Measurements from ENCODE around the gene EDRF1. TPM values are rescaled to one million over a fixed set of nuclear protein-coding genes. Genes with fewer than 3 reads are reported as not detected.

Gene EDRF1
- total RNA-seq (2014; rRNA removed; shearing (Covaris generic)), result 13.2 and 16.4 TPM in 2 replicates
- 10.2 and 11.4 TPM in 2 replicates for polyA plus RNA-seq (2016; fragmentation: Nextera tagmentation; extraction: Ambion mirVana)

DNA sequence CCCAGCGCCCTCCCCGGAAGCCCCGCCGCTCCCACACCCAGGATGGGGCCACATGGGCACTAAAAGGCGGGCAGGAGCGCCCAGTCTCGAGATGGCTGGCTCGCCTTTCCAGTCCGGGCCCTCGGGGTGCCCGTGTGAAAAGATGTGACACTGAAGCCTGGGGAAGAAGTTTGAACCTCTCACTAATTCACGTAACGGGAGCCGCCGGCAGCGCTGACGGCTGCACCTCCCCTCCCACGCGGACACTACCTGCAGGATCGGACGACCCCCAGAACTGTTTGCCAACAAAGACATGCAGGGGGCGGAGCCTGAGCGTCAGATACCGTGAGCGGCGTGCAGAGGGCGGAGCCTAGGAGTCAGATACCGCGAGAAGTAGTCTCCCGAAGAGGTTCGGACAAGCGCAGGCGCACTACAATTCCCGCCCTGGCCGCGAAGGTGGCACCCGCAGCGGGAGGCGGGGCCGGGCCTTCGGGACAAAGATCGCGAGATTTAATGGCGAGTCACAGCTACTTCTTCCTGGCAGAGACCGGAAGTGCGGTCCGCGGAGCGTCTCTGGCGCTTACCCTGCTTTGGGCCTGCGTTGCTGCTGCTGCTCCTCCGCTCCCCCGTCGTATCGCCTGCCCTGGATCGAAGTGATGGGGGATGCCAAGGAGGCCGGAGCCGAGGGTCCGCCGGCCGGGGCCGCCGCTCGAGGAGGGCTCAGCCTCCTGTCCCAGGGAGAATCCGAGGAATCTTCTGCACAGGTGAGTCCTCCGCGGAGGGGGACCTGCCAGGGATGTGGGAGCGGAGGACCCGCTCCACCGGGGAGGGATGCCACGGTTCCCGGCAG is at the start of gene EDRF1:
Gene EDRF1, plus strand, starts transcription at position 537 of the 829 bp plus-strand sequence. Its CDS starts 99 bp downstream, at position 636.
- H4K20me1 ChIP-seq (ENCODE audit: insufficient read depth), result no peaks in the 10 kb centered on the region
- H3K79me2 ChIP-seq (ENCODE audit: insufficient read depth), result peaks cover 42% of the 10 kb centered on the region
- peaks cover 16% of the 10 kb centered on the region for H3K4me1 ChIP-seq (ENCODE audit: insufficient read depth)
- H3K9me2 ChIP-seq (ENCODE audit: insufficient read depth), result no peaks in the 10 kb centered on the region
- DNase-seq, result peak; percentile 100
- peak within 1 kb of the TSS; percentile 87 for H3K27ac ChIP-seq
- 1% methylated on average over 64 to 72 of the region's 72 CpGs for WGBS, 2 experiments (ENCODE audit: low coverage in 1 of 2, low lambda C conversion rate in 2 of 2, missing lambda C conversion rate in 2 of 2)
- H2AFZ ChIP-seq, result peak within 1 kb of the TSS; percentile 95
- peaks cover 25% of the 10 kb centered on the region for H3K36me3 ChIP-seq (ENCODE audit: low read depth)
- no peak for TF ChIP-seq EZH2phosphoT487 (IDR thresholded peaks at IDR 0.05; ENCODE audit: insufficient read depth, low read depth)
- no peak for TF ChIP-seq EZH2 (IDR thresholded peaks at IDR 0.05; ENCODE audit: insufficient read depth, poor library complexity, severe bottlenecking)
- H3K9me3 ChIP-seq (ENCODE audit: low read depth), result no peaks in the 10 kb centered on the region
- no peaks in the 10 kb centered on the region for H3K27me3 ChIP-seq (replicated peaks; ENCODE audit: insufficient read depth)
- in situ Hi-C loops (cut with MboI), result loop anchor here (25.0 kb wide), 1 partner anchor 682 kb away; no protein-coding TSS in a partner anchor
- peak within 1 kb of the TSS; percentile 99 for H3K9ac ChIP-seq
- peaks cover 10% of the 10 kb centered on the region for H3F3A ChIP-seq (ENCODE audit: insufficient read depth)
- peak within 1 kb of the TSS; percentile 99 for H3K4me3 ChIP-seq
- H3K4me2 ChIP-seq (ENCODE audit: unreplicated experiment), result peak within 1 kb of the TSS; percentile 97

GRCh38 chr10:125672884-125673283 is 46.6 kb upstream of the EDRF1 start:
- H3F3A ChIP-seq (ENCODE audit: insufficient read depth), result no peaks in the 10 kb centered on the region
- in situ Hi-C loops (cut with MboI), result no loop called here
- H3K79me2 ChIP-seq (ENCODE audit: insufficient read depth), result no peaks in the 10 kb centered on the region
- no peak overlapping the region for H3K9ac ChIP-seq
- no peaks in the 10 kb centered on the region for H3K27me3 ChIP-seq (replicated peaks; ENCODE audit: insufficient read depth)
- DNase-seq, result no peak
- no peaks in the 10 kb centered on the region for H3K36me3 ChIP-seq (ENCODE audit: low read depth)
- 16 to 18% methylated on average over 1 of the region's 1 CpG for WGBS, 2 experiments (ENCODE audit: low coverage in 1 of 2, low lambda C conversion rate in 2 of 2, missing lambda C conversion rate in 2 of 2)
- H2AFZ ChIP-seq, result no peak overlapping the region
- H3K4me1 ChIP-seq (ENCODE audit: insufficient read depth), result no peaks in the 10 kb centered on the region
- TF ChIP-seq EZH2phosphoT487 (IDR thresholded peaks at IDR 0.05; ENCODE audit: insufficient read depth, low read depth) (no peak), EZH2 (IDR thresholded peaks at IDR 0.05; ENCODE audit: insufficient read depth, poor library complexity, severe bottlenecking) (no peak)
- no peaks in the 10 kb centered on the region for H4K20me1 ChIP-seq (ENCODE audit: insufficient read depth)
- H3K27ac ChIP-seq, result no peak overlapping the region
- H3K4me2 ChIP-seq (ENCODE audit: unreplicated experiment), result no peak overlapping the region
- no peak overlapping the region for H3K4me3 ChIP-seq
- no peaks in the 10 kb centered on the region for H3K9me2 ChIP-seq (ENCODE audit: insufficient read depth)
- peaks cover 8% of the 10 kb centered on the region for H3K9me3 ChIP-seq (ENCODE audit: low read depth)

GRCh38 chr10:125679436-125679835 is 40.1 kb upstream of the EDRF1 start:
- peak overlapping the region; percentile 71 for H2AFZ ChIP-seq

GRCh38 chr10:125683063-125683462 is 36.4 kb upstream of the EDRF1 start, which contains the start of gene TEX36:
Gene TEX36, minus strand, starts transcription at chr10:125683163. Its CDS starts 174 bp downstream, at chr10:125682989.
- Histone ChIP-seq H3K9me2 (ENCODE audit: insufficient read depth) (no peaks in the 10 kb centered on the region), H3K36me3 (ENCODE audit: low read depth) (no peaks in the 10 kb centered on the region), H3K27ac (no peak within 1 kb of the TSS), H3K27me3 (replicated peaks; ENCODE audit: insufficient read depth) (no peaks in the 10 kb centered on the region), H3K4me1 (ENCODE audit: insufficient read depth) (no peaks in the 10 kb centered on the region), H3K9me3 (ENCODE audit: low read depth) (no peaks in the 10 kb centered on the region), H3K79me2 (ENCODE audit: insufficient read depth) (no peaks in the 10 kb centered on the region), H3K4me3 (no peak within 1 kb of the TSS), H3K4me2 (ENCODE audit: unreplicated experiment) (no peak within 1 kb of the TSS), H3K9ac (no peak within 1 kb of the TSS), H4K20me1 (ENCODE audit: insufficient read depth) (no peaks in the 10 kb centered on the region), H3F3A (ENCODE audit: insufficient read depth) (no peaks in the 10 kb centered on the region), H2AFZ (no peak within 1 kb of the TSS)
- TF ChIP-seq EZH2phosphoT487 (IDR thresholded peaks at IDR 0.05; ENCODE audit: insufficient read depth, low read depth) (no peak), EZH2 (IDR thresholded peaks at IDR 0.05; ENCODE audit: insufficient read depth, poor library complexity, severe bottlenecking) (no peak)
- in situ Hi-C loops (cut with MboI), result no loop called here
- 34 to 47% methylated on average over 3 of the region's 3 CpGs for WGBS, 2 experiments (ENCODE audit: low coverage in 1 of 2, low lambda C conversion rate in 2 of 2, missing lambda C conversion rate in 2 of 2)
- DNase-seq, result no peak

More at GRCh38 chr10:125679436-125679835, 40.1 kb upstream of the EDRF1 start:
- H3K4me1 ChIP-seq (ENCODE audit: insufficient read depth), result no peaks in the 10 kb centered on the region
- peaks cover 8% of the 10 kb centered on the region for H3K9me3 ChIP-seq (ENCODE audit: low read depth)
- no peak for TF ChIP-seq EZH2phosphoT487 (IDR thresholded peaks at IDR 0.05; ENCODE audit: insufficient read depth, low read depth)
- TF ChIP-seq EZH2 (IDR thresholded peaks at IDR 0.05; ENCODE audit: insufficient read depth, poor library complexity, severe bottlenecking), result no peak
- H3K9ac ChIP-seq, result no peak overlapping the region; the same call in 1 of the 2 replicates
- H3K36me3 ChIP-seq (ENCODE audit: low read depth), result no peaks in the 10 kb centered on the region
- no peaks in the 10 kb centered on the region for H3K79me2 ChIP-seq (ENCODE audit: insufficient read depth)
- no peak overlapping the region for H3K27ac ChIP-seq
- no peaks in the 10 kb centered on the region for H3K9me2 ChIP-seq (ENCODE audit: insufficient read depth)
- WGBS, 2 experiments (ENCODE audit: low coverage in 1 of 2, low lambda C conversion rate in 2 of 2, missing lambda C conversion rate in 2 of 2), result 33 to 37% methylated on average over 11 of the region's 11 CpGs
- no peaks in the 10 kb centered on the region for H3K27me3 ChIP-seq (replicated peaks; ENCODE audit: insufficient read depth)
- in situ Hi-C loops (cut with MboI), result no loop called here
- H3F3A ChIP-seq (ENCODE audit: insufficient read depth), result no peaks in the 10 kb centered on the region
- H3K4me3 ChIP-seq, result peak overlapping the region; percentile 42
- no peaks in the 10 kb centered on the region for H4K20me1 ChIP-seq (ENCODE audit: insufficient read depth)
- peak overlapping the region; percentile 56 for H3K4me2 ChIP-seq (ENCODE audit: unreplicated experiment)
- peak; percentile 34 for DNase-seq

Measured in GM23248 (cell line).